Left ventricle myocardium superior (tissue), 1 donor: ENCODE results near the gene RNU5B-1. TPM values are rescaled to one million over a fixed set of nuclear protein-coding genes. Genes with fewer than 3 reads are reported as not detected.
A peak's percentile ranks its signal among the peaks of the same experiment; 100 is the strongest.
"Not testable (repeated sequence)": the region's sequence is repeated elsewhere in the genome, so short reads cannot be mapped to it uniquely, and the experiment has no call there.

ENCODE experiments used
- ATAC-seq: fragments of 200-7000 bp; cut with Tn5 transposase; one replicate; pipeline ENCODE4 v1.9.1; 2020; ENCODE audit warnings: mild to moderate bottlenecking, moderate library complexity
- DNase-seq: peaks from one replicate; pipeline ENCODE4 v3.0.0-alpha.2; 2020
- intact Hi-C: fragments of 100-400 bp; cut with micrococcal nuclease; formaldehyde crosslinking; loops from one replicate; pipeline ENCODE4 v1.11.0; 2022
- long read RNA-seq: library from polyadenylated mRNA; unstranded; transcript quantifications from one replicate; pipeline ENCODE4 v2.0.0, GENCODE V29; 2021
- total RNA-seq: library from RNA; stranded (reverse); fragmentation: NEBNext Ultra II Directional; extraction: Animal tissue kit (Norgen Biotek cat#: 25700); gene quantifications from one replicate; pipeline ENCODE4 v1.2.1, GENCODE V29; 2021
- donor health status: DM: no; HTN: yes; CAD: no; lungs with severe emphysema.

The RNU5B-1 gene
- total RNA-seq: 40.8 TPM
- long read RNA-seq: 0 reads

GRCh38 chr15:65304381-65305149, at the start of gene RNU5B-1:
Gene RNU5B-1, plus strand, starts transcription at chr15:65304677.
- intact Hi-C loops: no loop called here

GRCh38 chr15:65254758-65255157, 49.7 kb upstream of the RNU5B-1 start:
- DNase-seq (no peak), ATAC-seq (no peak)
- intact Hi-C loops: no loop called here

More at GRCh38 chr15:65304381-65305149, at the start of gene RNU5B-1:
- DNase-seq: peak; percentile 64
- peak; percentile 91 for ATAC-seq

- DNase-seq (no peak), ATAC-seq (no peak)
- intact Hi-C loops: no loop called here
Measured at GRCh38 chr15:65255486-65256140, 48.9 kb upstream of the RNU5B-1 start.

GRCh38 chr15:65258375-65259262, 45.9 kb upstream of the RNU5B-1 start:
- intact Hi-C loops: no loop called here

GRCh38 chr15:65259367-65259797, 45.1 kb upstream of the RNU5B-1 start:
- ATAC-seq: peak; percentile 73
- intact Hi-C loops: no loop called here
- DNase-seq: peak; percentile 59

More at GRCh38 chr15:65258375-65259262, 45.9 kb upstream of the RNU5B-1 start:
- ATAC-seq (peak; percentile 62), DNase-seq (no peak)

GRCh38 chr15:65260968-65261367, 43.5 kb upstream of the RNU5B-1 start:
- ATAC-seq (no peak), DNase-seq (no peak)
- intact Hi-C loops: no loop called here

GRCh38 chr15:65263313-65263712, 41.2 kb upstream of the RNU5B-1 start:
- ATAC-seq: no peak
- DNase-seq: no peak
- intact Hi-C loops: no loop called here

- peak; percentile 86 for ATAC-seq
- DNase-seq: no peak
- intact Hi-C loops: no loop called here
Measured at GRCh38 chr15:65264863-65265430, 39.5 kb upstream of the RNU5B-1 start.

GRCh38 chr15:65266469-65266868, 38.0 kb upstream of the RNU5B-1 start:
- no peak for DNase-seq
- no peak for ATAC-seq
- intact Hi-C loops: no loop called here

GRCh38 chr15:65268411-65268810, 36.1 kb upstream of the RNU5B-1 start:
- intact Hi-C loops: no loop called here
- DNase-seq: no peak
- ATAC-seq: no peak

GRCh38 chr15:65270811-65271545, 33.5 kb upstream of the RNU5B-1 start:
- ATAC-seq: peak; percentile 91
- intact Hi-C loops: not testable (repeated sequence)
- DNase-seq: peak; percentile 57

- no peak for ATAC-seq
- no peak for DNase-seq
- intact Hi-C loops: no loop called here
Measured at GRCh38 chr15:65275104-65275727, 29.3 kb upstream of the RNU5B-1 start.

- peak; percentile 14 for ATAC-seq
- DNase-seq: no peak
- intact Hi-C loops: no loop called here
Measured at GRCh38 chr15:65275728-65276126, 28.8 kb upstream of the RNU5B-1 start.

- ATAC-seq: no peak
- no peak for DNase-seq
- intact Hi-C loops: no loop called here
Measured at GRCh38 chr15:65277015-65277414, 27.5 kb upstream of the RNU5B-1 start.

- intact Hi-C loops: no loop called here
- no peak for ATAC-seq
- DNase-seq: no peak
Measured at GRCh38 chr15:65278480-65278879, 26.0 kb upstream of the RNU5B-1 start.

GRCh38 chr15:65285291-65286068, 19.0 kb upstream of the RNU5B-1 start:
- intact Hi-C loops: no loop called here
- ATAC-seq: no peak
- DNase-seq: no peak

GRCh38 chr15:65286069-65286703, 18.3 kb upstream of the RNU5B-1 start:
- intact Hi-C loops: no loop called here
- DNase-seq (peak; percentile 71), ATAC-seq (peak; percentile 67)
